Heart right ventricle (tissue), 16 donors: ENCODE results near the gene CRISP1. TPM values are rescaled to one million over a fixed set of nuclear protein-coding genes. Genes with fewer than 3 reads are reported as not detected.

Experiments used
- ATAC-seq, 8 donors: fragments of 200-7000 bp; cut with Tn5 transposase; one replicate each; pipeline ENCODE4 v1.9.1; 2020; ENCODE audit warnings: mild to moderate bottlenecking in 8 of 8, moderate library complexity in 8 of 8, moderate number of reproducible peaks in 1 of 8
- DNase-seq, 2 donors: peaks; one replicate each; pipeline ENCODE4 v3.0.0-alpha.2; 2020
- H3K27ac ChIP-seq, 10 donors: fragments of 200-600 bp; sonication (generic) in 2 of 10; one replicate each; pipeline versions ENCODE4 v1.5.0 to v1.8.0; 2020 to 2022; ENCODE audit warnings: mild to moderate bottlenecking in 3 of 10
- H3K27me3 ChIP-seq, 7 donors: fragments of 200-600 bp; one replicate each; pipeline ENCODE4 v1.8.0; 2021 to 2022; ENCODE audit warnings: mild to moderate bottlenecking in 2 of 7
- H3K36me3 ChIP-seq, 9 donors: fragments of 200-600 bp; sonication (generic) in 1 of 9; one replicate each; pipeline versions ENCODE4 v1.5.0 to v1.8.0; 2020 to 2022; ENCODE audit warnings: mild to moderate bottlenecking in 2 of 9
- H3K4me1 ChIP-seq, 9 donors: fragments of 200-600 bp; sonication (generic) in 1 of 9; one replicate each; pipeline versions ENCODE4 v1.5.0 to v1.8.0; 2020 to 2022; ENCODE audit warnings: mild to moderate bottlenecking in 4 of 9
- H3K4me3 ChIP-seq, 10 donors: fragments of 200-600 bp; sonication (generic) in 2 of 10; one replicate each; pipeline versions ENCODE4 v1.5.0 to v1.8.0; 2020 to 2022; ENCODE audit warnings: mild to moderate bottlenecking in 7 of 10, moderate library complexity in 2 of 10
- H3K9me3 ChIP-seq, 11 donors: fragments of 200-600 bp in 10 of 11; sonication (generic) in 2 of 11; one replicate each; pipeline versions ENCODE4 v1.5.0 to v1.8.0; 2013 to 2022; ENCODE audit warnings: mild to moderate bottlenecking in 2 of 11, control low read depth in 1 of 11, moderate library complexity in 1 of 11
- WGBS, 2 donors: extraction: QIAGEN DNeasy Blood & Tissue Kit; methylation state at CpG; one replicate each; pipeline ENCODE4 v1.1.7; 2013; ENCODE audit warnings: inconsistent platforms in 1 of 2; 5-methylcytosine and 5-hydroxymethylcytosine counted together
- intact Hi-C, 10 donors: fragments of 100-400 bp; cut with DNase I; formaldehyde crosslinking; loops; one replicate each; pipeline versions ENCODE4 v1.11.1 to v1.14.2; 2022
- long read RNA-seq, 3 donors: library from polyadenylated mRNA; unstranded; transcript quantifications; one replicate each; pipeline ENCODE4 v2.0.0, GENCODE V29; 2020 to 2021
- polyA plus RNA-seq, 2 donors: library from polyadenylated mRNA; stranded (reverse); fragments of 200-250 nt; gene quantifications; one replicate each; pipeline ENCODE4 v1.2.3, GENCODE V29; 2013
- total RNA-seq, 10 donors: library from RNA; stranded (reverse); fragmentation: NEBNext Ultra II Directional in 3 of 10; extraction: Animal tissue kit (Norgen Biotek cat#: 25700) in 3 of 10; gene quantifications; one replicate each; pipeline versions ENCODE4 v1.2.1 to v1.2.4, GENCODE V29; 2021 to 2023
- TF ChIP-seq, protein P1 (sequence below), 9 donors: fragments of 200-600 bp; sonication (generic) in 2 of 9; IDR thresholded peaks; one replicate each; pipeline versions ENCODE4 v1.5.0 to v1.8.0; 2021 to 2022; ENCODE audit warnings: antibody characterized with exemption in 9 of 9, mild to moderate bottlenecking in 5 of 9, moderate library complexity in 1 of 9
- donor health status: Arrhythmogenic right ventricular cardiomyopathy.
- donor health status: ischemic (EF 13 %, LVEDD 7.1; RV severe dilation, severe dysfunction).
- donor health status: healthy with polysubstance abuse.
- donor health status: DM: no; HTN: yes; CAD: no.
- donor health status: DM: no; HTN: no; CAD: no.
- donor health status: ischemic (EF 25% LVEDD 6.9; RV normal size, moderate dysfunction).
- donor health status: ischemic (EF 25% LVEDD 5.7; RV mildly dilated, moderate dysfunction).
- donor health status: healthy.
- donor health status: DM: yes; HTN: yes; CAD: no.
- donor health status: Ischemic cardiomyopathy.
- donor health status: ischemic (EF 35%, LVEDD 5.7; RV mildly dilated, moderate dysfunction).
- donor health status: nonischemic (EF 11% LVEDD 7.7; RV severe dilation, severe dysfunction).
- donor health status: DM: yes; HTN: yes; CAD: no.
- donor health status: PGD.
- donor health status: ischemic (EF 29% LVEDD 5.4; RV normal size, mild dysfunction).
- donor health status: nonischemic (EF 23%, LVEDD 6.1; RV moderate dilation, normal function).

The CRISP1 gene, protein sequence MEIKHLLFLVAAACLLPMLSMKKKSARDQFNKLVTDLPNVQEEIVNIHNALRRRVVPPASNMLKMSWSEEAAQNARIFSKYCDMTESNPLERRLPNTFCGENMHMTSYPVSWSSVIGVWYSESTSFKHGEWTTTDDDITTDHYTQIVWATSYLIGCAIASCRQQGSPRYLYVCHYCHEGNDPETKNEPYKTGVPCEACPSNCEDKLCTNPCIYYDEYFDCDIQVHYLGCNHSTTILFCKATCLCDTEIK
- not detected for total RNA-seq
- polyA plus RNA-seq: not detected
- long read RNA-seq, donor 1: 0 reads
- long read RNA-seq, donor 2: 0 reads
- long read RNA-seq, donor 3: 0 reads

DNA sequence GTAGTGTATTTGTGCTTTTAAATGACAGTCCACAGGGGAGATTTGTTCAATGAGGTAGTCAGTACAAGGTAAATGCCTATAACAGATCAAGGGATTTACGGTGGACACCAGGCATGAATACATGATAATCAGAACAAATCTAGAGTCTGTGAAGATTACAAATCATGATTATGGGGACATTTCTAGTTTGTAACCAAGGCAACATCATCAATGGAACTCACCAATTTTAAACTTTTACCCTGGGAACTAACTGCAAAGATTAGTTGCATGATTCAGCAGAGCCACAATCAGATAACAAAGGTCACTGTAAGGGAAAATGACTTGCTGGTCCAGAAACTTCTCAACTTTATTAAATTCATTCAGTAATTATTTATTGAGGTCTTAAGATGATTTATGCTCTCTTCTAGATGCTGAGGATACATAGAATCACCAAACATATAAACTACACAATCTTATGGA, at the start of gene CRISP1:
CRISP1 (minus strand) TSS at position 51 of the 459 bp plus-strand sequence. CDS start 9,135 bp downstream, outside the sequence.
- Histone ChIP-seq H3K4me3 (no peak within 1 kb of the TSS), H3K9me3 (peaks cover 0 to 28% (median 0%) of the 10 kb centered on the region in 11 donors), H3K27me3 (no peaks in the 10 kb centered on the region), H3K36me3 (no peaks in the 10 kb centered on the region), H3K4me1 (no peaks in the 10 kb centered on the region), H3K27ac (no peak within 1 kb of the TSS)
- ATAC-seq (no peak), DNase-seq (no peak)
- 79 to 81% methylated on average over 1 of the region's 1 CpG for WGBS, 2 donors
- intact Hi-C loops: no loop called here
- TF ChIP-seq, protein P1, sequence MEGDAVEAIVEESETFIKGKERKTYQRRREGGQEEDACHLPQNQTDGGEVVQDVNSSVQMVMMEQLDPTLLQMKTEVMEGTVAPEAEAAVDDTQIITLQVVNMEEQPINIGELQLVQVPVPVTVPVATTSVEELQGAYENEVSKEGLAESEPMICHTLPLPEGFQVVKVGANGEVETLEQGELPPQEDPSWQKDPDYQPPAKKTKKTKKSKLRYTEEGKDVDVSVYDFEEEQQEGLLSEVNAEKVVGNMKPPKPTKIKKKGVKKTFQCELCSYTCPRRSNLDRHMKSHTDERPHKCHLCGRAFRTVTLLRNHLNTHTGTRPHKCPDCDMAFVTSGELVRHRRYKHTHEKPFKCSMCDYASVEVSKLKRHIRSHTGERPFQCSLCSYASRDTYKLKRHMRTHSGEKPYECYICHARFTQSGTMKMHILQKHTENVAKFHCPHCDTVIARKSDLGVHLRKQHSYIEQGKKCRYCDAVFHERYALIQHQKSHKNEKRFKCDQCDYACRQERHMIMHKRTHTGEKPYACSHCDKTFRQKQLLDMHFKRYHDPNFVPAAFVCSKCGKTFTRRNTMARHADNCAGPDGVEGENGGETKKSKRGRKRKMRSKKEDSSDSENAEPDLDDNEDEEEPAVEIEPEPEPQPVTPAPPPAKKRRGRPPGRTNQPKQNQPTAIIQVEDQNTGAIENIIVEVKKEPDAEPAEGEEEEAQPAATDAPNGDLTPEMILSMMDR (IDR thresholded peaks at IDR 0.05): no peak

DNA sequence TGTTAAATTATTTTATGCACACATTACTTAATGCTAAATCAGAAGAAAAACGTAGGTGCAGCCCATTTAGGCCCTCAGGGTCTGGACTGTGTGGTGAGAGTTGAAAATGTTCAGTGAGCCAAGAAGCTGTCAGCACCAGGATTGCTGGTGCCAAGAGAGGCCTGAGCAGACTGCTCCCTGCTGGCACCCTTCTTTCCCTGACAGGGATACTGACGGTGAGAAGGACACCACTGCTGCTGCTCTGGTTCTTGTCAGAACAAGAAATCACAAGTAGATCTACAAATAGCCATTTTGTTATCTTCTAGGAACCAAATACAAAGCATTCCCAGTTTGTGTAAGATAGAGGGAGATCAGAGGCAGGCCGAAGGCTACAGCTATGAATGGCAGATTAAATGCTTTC, 48.7 kb upstream of the CRISP1 start:
- peak; percentile 79 to 99 (median 94) for ATAC-seq
- H3K9me3 ChIP-seq: no peaks in the 10 kb centered on the region

DNA sequence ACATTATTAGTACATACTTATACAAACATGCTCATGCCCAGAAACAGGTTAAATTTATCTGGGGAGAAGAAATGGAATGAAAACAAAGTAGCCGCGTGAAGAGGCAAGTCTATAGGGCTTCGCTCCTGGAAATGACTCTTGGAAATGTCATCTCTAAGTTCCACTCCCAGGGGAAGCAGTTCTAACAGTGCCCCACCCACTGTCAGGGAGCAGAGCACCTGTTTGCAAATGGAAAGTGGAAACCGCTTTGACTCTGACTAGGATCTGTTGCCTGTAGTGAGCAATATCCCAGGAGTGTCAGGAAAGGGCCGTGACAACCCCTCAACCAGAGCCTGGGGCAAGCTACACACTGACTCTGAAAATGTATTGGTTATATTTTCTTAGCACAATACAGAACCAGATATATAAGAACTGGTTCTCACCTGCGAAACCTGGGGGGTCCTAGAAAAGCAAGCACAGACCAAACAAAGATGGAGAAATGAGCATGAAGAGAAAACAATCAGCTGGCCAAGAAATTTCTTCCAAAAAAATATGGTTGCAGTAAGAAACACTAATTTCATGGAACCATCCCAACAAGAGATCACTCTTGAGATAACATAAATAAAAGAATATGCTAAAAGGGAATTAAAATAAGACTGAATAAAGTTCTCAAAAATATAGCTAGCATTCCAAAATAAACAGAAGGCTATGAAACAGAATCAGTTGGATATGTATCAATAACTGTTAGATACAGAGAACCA, 47.5 kb upstream of the CRISP1 start:
- DNase-seq (no peak), ATAC-seq (no peak)
- no peaks in the 10 kb centered on the region for H3K36me3 ChIP-seq
- peaks cover 0 to 29% (median 0%) of the 10 kb centered on the region in 7 donors for H3K27me3 ChIP-seq
- no peak overlapping the region for H3K4me3 ChIP-seq
- H3K9me3 ChIP-seq: no peaks in the 10 kb centered on the region
- 60 to 62% methylated on average over 6 of the region's 6 CpGs for WGBS, 2 donors
- H3K4me1 ChIP-seq: no peaks in the 10 kb centered on the region
- TF ChIP-seq, protein P1 (IDR thresholded peaks at IDR 0.05): no peak
- intact Hi-C loops: no loop called here
- H3K27ac ChIP-seq: no peak overlapping the region

More for the DNA sequence above, 48.7 kb upstream of the CRISP1 start:
- peak in 1 of 2 donors; percentile 29 for DNase-seq
- intact Hi-C loops: no loop called here
- Histone ChIP-seq H3K4me1 (no peaks in the 10 kb centered on the region), H3K27ac (no peak overlapping the region), H3K4me3 (no peak overlapping the region), H3K36me3 (no peaks in the 10 kb centered on the region), H3K27me3 (peaks cover 0 to 30% (median 0%) of the 10 kb centered on the region in 7 donors)
- WGBS, 2 donors: 7 to 9% methylated on average over 3 of the region's 3 CpGs
- TF ChIP-seq, protein P1 (IDR thresholded peaks at IDR 0.05): peak in 3 of 9 donors; percentile 18 to 23 (median 20)

DNA sequence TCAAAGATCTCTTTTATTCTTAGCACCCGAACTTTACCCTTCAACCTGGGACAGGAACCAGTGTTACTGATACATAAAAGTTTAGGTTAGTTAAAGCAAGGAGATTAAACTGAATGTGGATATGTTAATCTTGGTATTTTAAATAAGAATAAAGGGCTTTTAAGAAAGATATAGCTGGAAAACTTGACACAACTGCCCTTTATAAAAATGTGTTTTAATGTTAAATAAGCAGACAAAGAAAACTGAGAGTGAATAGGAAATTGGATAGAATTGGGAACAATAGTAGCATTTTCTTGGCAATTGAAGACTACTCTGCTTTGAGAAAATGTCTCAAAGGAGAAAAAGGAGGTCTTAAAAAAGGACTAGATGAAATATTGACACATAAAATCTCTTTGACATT, 45.9 kb upstream of the CRISP1 start:
- peaks cover 0 to 23% (median 0%) of the 10 kb centered on the region in 7 donors for H3K27me3 ChIP-seq
- 76 to 80% methylated on average over 1 of the region's 1 CpG for WGBS, 2 donors
- H3K27ac ChIP-seq: no peak overlapping the region
- no peaks in the 10 kb centered on the region for H3K9me3 ChIP-seq
- intact Hi-C loops: no loop called here
- H3K4me3 ChIP-seq: no peak overlapping the region
- no peaks in the 10 kb centered on the region for H3K4me1 ChIP-seq
- ATAC-seq (no peak), DNase-seq (no peak)
- TF ChIP-seq, protein P1 (IDR thresholded peaks at IDR 0.05): no peak
- H3K36me3 ChIP-seq: no peaks in the 10 kb centered on the region
